Measurements from ENCODE around the gene GASK1A.
"Not testable (repeated sequence)": the region's sequence is repeated elsewhere in the genome, so short reads cannot be mapped to it uniquely, and the experiment has no call there.

GASK1A gene

DNA sequence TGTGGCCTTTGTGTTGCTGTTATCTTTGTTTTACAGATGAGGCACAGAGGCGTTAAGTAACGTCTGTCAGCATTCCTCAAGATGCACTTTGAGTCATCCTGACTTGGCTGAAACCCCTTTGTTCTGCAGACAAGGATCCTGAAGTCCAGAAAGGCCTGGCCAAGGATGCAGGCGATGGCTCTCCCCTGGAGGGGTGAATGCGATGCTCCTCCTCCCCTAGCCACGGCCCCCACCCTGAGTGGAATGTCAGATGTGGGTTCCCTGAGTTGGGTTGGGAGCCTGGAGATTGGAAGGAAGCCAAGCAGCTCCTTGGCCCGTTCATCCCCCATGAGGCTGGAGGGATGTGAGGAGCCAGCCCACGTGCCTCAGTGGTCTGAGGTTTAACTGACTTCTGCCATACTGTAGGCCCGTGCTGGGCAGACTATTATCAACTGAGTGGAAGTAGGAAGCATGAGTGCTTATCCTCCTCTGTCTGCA lies 83.5 kb downstream of the GASK1A start:
- no peaks in the 10 kb centered on the region for H3K9me3 Mint-ChIP-seq
- H3K27me3 Mint-ChIP-seq, result peaks cover 8% of the 10 kb centered on the region
- no peak for DNase-seq
- H3K27ac Mint-ChIP-seq, result no peak overlapping the region
- CTCF ChIA-PET, result no interaction called here
- no peak overlapping the region for H3K4me3 Mint-ChIP-seq
- H3K4me1 Mint-ChIP-seq, result peaks cover 5% of the 10 kb centered on the region
- H3K36me3 Mint-ChIP-seq, result no peaks in the 10 kb centered on the region

- Mint-ChIP-seq H3K36me3 (no peaks in the 10 kb centered on the region), H3K27ac (no peak overlapping the region), H3K27me3 (peaks cover 8% of the 10 kb centered on the region), H3K9me3 (no peaks in the 10 kb centered on the region), H3K4me1 (peaks cover 5% of the 10 kb centered on the region), H3K4me3 (no peak overlapping the region)
- CTCF ChIA-PET, result no interaction called here
- no peak for DNase-seq
Observed at GRCh38 chr3:43063114-43063513, 84.0 kb downstream of the GASK1A start.

GRCh38 chr3:43070670-43071069 lies 91.6 kb downstream of the GASK1A start:
- CTCF ChIA-PET, result interaction anchor here (1.2 to 2.1 kb wide), 4 partner anchors 17 to 109 kb away, joined by 3 to 17 read pairs (median 4); no protein-coding TSS in a partner anchor
- DNase-seq, H3K27ac Mint-ChIP-seq, H3K4me1 Mint-ChIP-seq, H3K4me3 Mint-ChIP-seq, H3K9me3 Mint-ChIP-seq, H3K36me3 Mint-ChIP-seq, H3K27me3 Mint-ChIP-seq: not testable (repeated sequence)

- no peaks in the 10 kb centered on the region for H3K36me3 Mint-ChIP-seq
- no peaks in the 10 kb centered on the region for H3K9me3 Mint-ChIP-seq
- H3K4me1 Mint-ChIP-seq, result no peaks in the 10 kb centered on the region
- no peak overlapping the region for H3K4me3 Mint-ChIP-seq
- H3K27ac Mint-ChIP-seq, result no peak overlapping the region
- no peaks in the 10 kb centered on the region for H3K27me3 Mint-ChIP-seq
- CTCF ChIA-PET, result interaction anchor here (0.8 to 2.1 kb wide), 9 partner anchors 11 to 110 kb away, joined by 3 to 17 read pairs (median 4); no protein-coding TSS in a partner anchor
- DNase-seq, result no peak
Observed at GRCh38 chr3:43071313-43071893, 92.3 kb downstream of the GASK1A start.

- Mint-ChIP-seq H3K9me3 (no peaks in the 10 kb centered on the region), H3K27me3 (no peaks in the 10 kb centered on the region), H3K4me1 (no peaks in the 10 kb centered on the region), H3K4me3 (no peak overlapping the region), H3K36me3 (no peaks in the 10 kb centered on the region), H3K27ac (no peak overlapping the region)
- CTCF ChIA-PET, result interaction anchor here (2.1 kb wide), 1 partner anchor 111 kb away, joined by 17 read pairs; no protein-coding TSS in a partner anchor
- no peak for DNase-seq
Observed at GRCh38 chr3:43072361-43072760, 93.2 kb downstream of the GASK1A start.

DNA sequence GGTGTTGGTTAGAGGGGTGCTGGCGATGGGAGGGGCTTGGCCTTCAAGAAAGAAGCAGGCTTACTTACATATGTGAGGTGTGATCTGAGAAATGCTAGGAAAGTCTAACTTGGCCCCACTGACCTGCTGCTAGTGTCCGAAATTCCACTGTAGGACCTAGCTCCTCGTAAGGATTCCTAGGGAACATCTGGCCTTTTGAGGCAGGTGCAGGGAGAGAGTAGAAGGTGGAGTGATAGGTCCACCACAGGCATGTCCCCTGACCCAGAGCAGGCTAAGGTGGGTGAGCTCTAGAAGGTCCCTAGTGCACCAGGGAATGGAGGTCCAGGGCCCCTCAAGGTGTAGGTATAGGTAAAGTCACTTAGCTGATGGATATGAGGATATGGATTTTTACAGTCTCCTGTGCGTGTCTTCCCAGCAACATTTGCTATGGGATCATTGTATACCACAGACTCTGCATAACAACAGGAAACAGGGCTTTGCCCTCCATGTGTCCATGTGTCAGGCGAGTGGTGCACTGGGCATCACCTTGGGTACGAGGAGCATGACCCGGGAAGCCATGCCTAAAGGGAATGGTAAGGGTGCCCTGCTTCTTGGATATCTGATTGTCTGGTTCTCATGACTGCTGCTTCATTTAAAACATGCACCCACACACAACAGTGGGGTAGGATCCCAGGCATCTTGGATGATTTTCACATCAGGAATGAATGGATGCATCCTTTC lies 94.2 kb downstream of the GASK1A start:
- Mint-ChIP-seq H3K27ac (no peak overlapping the region), H3K4me3 (no peak overlapping the region), H3K4me1 (no peaks in the 10 kb centered on the region), H3K36me3 (peaks cover under 1% of the 10 kb centered on the region), H3K27me3 (no peaks in the 10 kb centered on the region), H3K9me3 (no peaks in the 10 kb centered on the region)
- CTCF ChIA-PET, result no interaction called here
- no peak for DNase-seq

GRCh38 chr3:43073836-43074220 lies 94.7 kb downstream of the GASK1A start:
- no peaks in the 10 kb centered on the region for H3K27me3 Mint-ChIP-seq
- CTCF ChIA-PET, result no interaction called here
- no peaks in the 10 kb centered on the region for H3K9me3 Mint-ChIP-seq
- H3K36me3 Mint-ChIP-seq, result peaks cover 2% of the 10 kb centered on the region
- H3K4me3 Mint-ChIP-seq, result no peak overlapping the region
- no peaks in the 10 kb centered on the region for H3K4me1 Mint-ChIP-seq
- no peak for DNase-seq
- no peak overlapping the region for H3K27ac Mint-ChIP-seq

DNA sequence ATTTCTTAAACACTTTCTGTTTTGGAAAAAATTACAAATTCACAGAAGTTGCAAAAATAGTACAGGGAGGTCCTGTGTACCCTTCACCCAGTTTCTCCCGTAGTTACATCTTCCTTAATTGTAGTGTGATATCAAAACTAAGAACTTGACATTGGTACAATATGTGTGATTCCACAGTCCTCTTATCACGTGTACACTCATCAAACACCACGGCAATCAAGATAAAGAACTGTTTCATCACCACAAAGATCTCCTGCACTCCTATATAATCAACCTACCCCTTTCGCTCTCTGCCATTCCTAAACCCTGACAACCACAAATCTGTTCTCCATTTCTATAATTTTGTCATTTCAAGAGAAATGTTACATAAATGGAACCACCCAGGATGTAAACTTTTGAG lies 95.4 kb downstream of the GASK1A start:
- DNase-seq, result no peak
- no peak overlapping the region for H3K27ac Mint-ChIP-seq
- H3K27me3 Mint-ChIP-seq, result no peaks in the 10 kb centered on the region
- CTCF ChIA-PET, result no interaction called here
- H3K36me3 Mint-ChIP-seq, result peaks cover 9% of the 10 kb centered on the region
- H3K9me3 Mint-ChIP-seq, result no peaks in the 10 kb centered on the region
- no peaks in the 10 kb centered on the region for H3K4me1 Mint-ChIP-seq
- H3K4me3 Mint-ChIP-seq, result no peak overlapping the region

- no peak overlapping the region for H3K27ac Mint-ChIP-seq
- H3K9me3 Mint-ChIP-seq, result no peaks in the 10 kb centered on the region
- CTCF ChIA-PET, result no interaction called here
Observed at GRCh38 chr3:43074901-43075689, 96.0 kb downstream of the GASK1A start.

DNA sequence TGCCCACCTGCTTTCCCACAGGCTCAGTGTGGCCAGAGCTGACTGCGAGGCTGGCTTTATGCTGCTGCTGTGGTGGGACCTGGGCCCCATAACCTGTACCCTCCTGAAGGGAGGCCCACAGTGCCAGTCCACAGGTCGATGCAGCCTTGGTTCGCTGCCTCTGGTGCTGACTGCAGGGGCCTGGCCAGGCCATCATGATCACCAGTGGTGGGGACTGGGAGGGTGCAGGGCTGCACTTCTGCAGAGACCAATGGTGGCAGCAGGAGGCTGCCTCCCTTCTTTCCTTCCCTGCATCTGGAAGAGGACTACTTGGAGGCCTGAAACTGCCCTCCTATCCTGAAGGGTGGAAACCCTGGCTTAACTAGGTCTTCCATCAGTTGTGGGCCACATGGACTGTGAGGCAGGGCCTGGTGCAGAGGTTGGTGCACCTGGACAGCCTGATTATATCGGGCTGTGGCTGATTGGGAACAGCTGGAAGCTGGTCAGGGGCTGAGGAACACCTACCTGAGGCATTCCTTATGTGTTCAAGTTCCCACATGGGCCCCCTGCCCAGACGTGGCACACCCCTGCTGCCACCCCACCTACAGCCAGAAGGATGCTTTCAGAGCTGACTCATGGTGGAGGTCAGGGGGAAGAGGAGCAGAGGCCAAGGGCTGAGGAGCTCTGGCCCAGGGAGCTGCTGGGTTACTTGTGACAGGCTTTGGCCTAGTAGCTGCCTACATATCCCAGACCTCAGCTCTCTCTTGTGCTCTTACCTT lies 97.0 kb downstream of the GASK1A start:
- Mint-ChIP-seq H3K9me3 (peaks cover 2% of the 10 kb centered on the region), H3K4me3 (no peak overlapping the region), H3K27me3 (no peaks in the 10 kb centered on the region), H3K36me3 (peaks cover 23% of the 10 kb centered on the region), H3K4me1 (no peaks in the 10 kb centered on the region), H3K27ac (no peak overlapping the region)
- no peak for DNase-seq
- CTCF ChIA-PET, result no interaction called here

More at GRCh38 chr3:43074901-43075689, 96.0 kb downstream of the GASK1A start:
- H3K27me3 Mint-ChIP-seq, result no peaks in the 10 kb centered on the region
- H3K4me1 Mint-ChIP-seq, result no peaks in the 10 kb centered on the region
- no peak for DNase-seq
- peaks cover 13% of the 10 kb centered on the region for H3K36me3 Mint-ChIP-seq
- H3K4me3 Mint-ChIP-seq, result no peak overlapping the region

DNA sequence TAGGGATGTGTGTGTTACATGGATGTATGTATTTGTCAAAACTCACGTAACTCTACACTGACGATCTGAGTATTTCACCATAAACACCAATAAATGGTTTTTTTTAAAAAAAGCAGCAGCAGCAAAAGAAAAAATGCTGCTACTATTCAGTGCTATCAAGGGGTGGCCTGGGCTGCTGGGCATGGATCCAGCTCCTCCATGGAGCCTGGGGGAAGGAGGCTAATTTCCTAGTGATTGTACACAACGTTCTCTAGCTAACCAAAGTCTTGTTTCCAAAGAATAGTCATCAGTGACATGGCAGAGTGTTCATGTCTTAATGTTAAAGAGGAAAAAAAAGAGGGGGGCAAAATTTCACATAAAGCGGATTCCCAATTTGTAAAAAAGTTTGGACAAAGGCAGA lies 97.7 kb downstream of the GASK1A start:
- DNase-seq, result no peak
- Mint-ChIP-seq H3K4me3 (no peak overlapping the region), H3K27ac (no peak overlapping the region), H3K27me3 (no peaks in the 10 kb centered on the region), H3K36me3 (peaks cover 27% of the 10 kb centered on the region), H3K4me1 (no peaks in the 10 kb centered on the region), H3K9me3 (peaks cover 2% of the 10 kb centered on the region)
- CTCF ChIA-PET, result no interaction called here

DNA sequence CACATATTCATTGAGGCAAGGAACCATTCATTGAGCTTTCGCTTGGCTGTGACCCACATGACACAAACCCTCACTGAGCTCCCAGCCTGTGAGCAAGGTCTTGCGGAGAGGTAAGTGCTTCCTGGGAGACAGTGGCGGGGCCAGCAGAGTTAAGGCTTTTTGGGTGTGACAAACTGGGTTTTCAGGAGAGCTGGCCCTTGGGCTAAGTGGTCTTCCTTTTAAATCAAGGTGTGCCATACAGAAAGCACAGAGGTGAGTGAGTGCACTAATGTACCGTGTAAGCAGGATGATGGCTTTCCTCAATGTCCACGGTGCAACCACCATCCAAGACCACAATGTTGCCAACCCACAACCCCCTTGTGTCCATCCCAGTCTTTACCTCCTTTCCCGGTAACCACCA lies 98.2 kb downstream of the GASK1A start:
- no peak for DNase-seq
- H3K4me3 Mint-ChIP-seq, result no peak overlapping the region
- peaks cover 4% of the 10 kb centered on the region for H3K9me3 Mint-ChIP-seq
- H3K27ac Mint-ChIP-seq, result no peak overlapping the region
- no peaks in the 10 kb centered on the region for H3K4me1 Mint-ChIP-seq
- CTCF ChIA-PET, result no interaction called here
- H3K36me3 Mint-ChIP-seq, result peaks cover 27% of the 10 kb centered on the region
- no peaks in the 10 kb centered on the region for H3K27me3 Mint-ChIP-seq

- no peaks in the 10 kb centered on the region for H3K27me3 Mint-ChIP-seq
- no peak overlapping the region for H3K27ac Mint-ChIP-seq
- H3K9me3 Mint-ChIP-seq, result peaks cover 9% of the 10 kb centered on the region
- CTCF ChIA-PET, result no interaction called here
- H3K4me1 Mint-ChIP-seq, result no peaks in the 10 kb centered on the region
- H3K4me3 Mint-ChIP-seq, result no peak overlapping the region
- H3K36me3 Mint-ChIP-seq, result peaks cover 27% of the 10 kb centered on the region
- DNase-seq, result no peak
Observed at GRCh38 chr3:43077707-43078106, 98.6 kb downstream of the GASK1A start.

All from activated naive CD4-positive, alpha-beta T cell treated with anti-CD3 and anti-CD28 coated beads, Interleukin-2, amount 10 ng/mL, durations not matched to agents 7 days and 5 days (primary cell).